ENCODE measurements around the gene GPS1. TPM values are rescaled to one million over a fixed set of nuclear protein-coding genes. Genes with fewer than 3 reads are reported as not detected.
A peak's percentile ranks its signal among the peaks of the same experiment; 100 is the strongest.
"Not testable (repeated sequence)": the region's sequence is repeated elsewhere in the genome, so short reads cannot be mapped to it uniquely, and the experiment has no call there.

The GPS1 gene
- polyA plus RNA-seq, 2 donors: 61.7 to 65.8 TPM

- 73 to 76% methylated on average over 37 to 38 of the region's 38 CpGs for WGBS, 2 donors
- H3K4me1 ChIP-seq (ENCODE audit: control insufficient read depth in 2 of 2, insufficient read depth in 2 of 2, low read length in 1 of 2): peaks cover 17 to 26% of the 10 kb centered on the region in 2 donors
- H3K27me3 ChIP-seq (ENCODE audit: control insufficient read depth in 1 of 2, insufficient read depth in 2 of 2, low read length in 2 of 2): no peaks in the 10 kb centered on the region
- peaks cover 3 to 12% of the 10 kb centered on the region in 2 donors for H3K36me3 ChIP-seq (ENCODE audit: control insufficient read depth in 2 of 2, insufficient read depth in 2 of 2, low read length in 1 of 2)
- H3K4me3 ChIP-seq (ENCODE audit: low read depth in 1 of 2, low read length in 2 of 2): no peak overlapping the region
- H3K9me3 ChIP-seq (ENCODE audit: control insufficient read depth in 2 of 2, insufficient read depth in 1 of 2, low read depth in 1 of 2, low read length in 1 of 2): no peaks in the 10 kb centered on the region
- H3K27ac ChIP-seq (ENCODE audit: low read depth in 2 of 2, low read length in 1 of 2): no peak overlapping the region
Observed at GRCh38 chr17:82033359-82034085, 18.2 kb upstream of the GPS1 start.

GRCh38 chr17:82034371-82035011 lies 17.2 kb upstream of the GPS1 start:
- WGBS, 2 donors: 81 to 84% methylated on average over 23 of the region's 23 CpGs
- H3K4me1 ChIP-seq (ENCODE audit: control insufficient read depth in 2 of 2, insufficient read depth in 2 of 2, low read length in 1 of 2): peaks cover 17 to 26% of the 10 kb centered on the region in 2 donors
- H3K4me3 ChIP-seq (ENCODE audit: low read depth in 1 of 2, low read length in 2 of 2): no peak overlapping the region
- no peaks in the 10 kb centered on the region for H3K9me3 ChIP-seq (ENCODE audit: control insufficient read depth in 2 of 2, insufficient read depth in 1 of 2, low read depth in 1 of 2, low read length in 1 of 2)
- peaks cover 3 to 5% of the 10 kb centered on the region in 2 donors for H3K36me3 ChIP-seq (ENCODE audit: control insufficient read depth in 2 of 2, insufficient read depth in 2 of 2, low read length in 1 of 2)
- H3K27me3 ChIP-seq (ENCODE audit: control insufficient read depth in 1 of 2, insufficient read depth in 2 of 2, low read length in 2 of 2): no peaks in the 10 kb centered on the region
- no peak overlapping the region for H3K27ac ChIP-seq (ENCODE audit: low read depth in 2 of 2, low read length in 1 of 2)

GRCh38 chr17:82035488-82035887 lies 16.2 kb upstream of the GPS1 start:
- Histone ChIP-seq H3K27me3 (ENCODE audit: control insufficient read depth in 1 of 2, insufficient read depth in 2 of 2, low read length in 2 of 2) (no peaks in the 10 kb centered on the region), H3K4me3 (ENCODE audit: low read depth in 1 of 2, low read length in 2 of 2) (no peak overlapping the region), H3K9me3 (ENCODE audit: control insufficient read depth in 2 of 2, insufficient read depth in 1 of 2, low read depth in 1 of 2, low read length in 1 of 2) (no peaks in the 10 kb centered on the region), H3K4me1 (ENCODE audit: control insufficient read depth in 2 of 2, insufficient read depth in 2 of 2, low read length in 1 of 2) (peaks cover 13 to 18% of the 10 kb centered on the region in 2 donors), H3K27ac (ENCODE audit: low read depth in 2 of 2, low read length in 1 of 2) (no peak overlapping the region), H3K36me3 (ENCODE audit: control insufficient read depth in 2 of 2, insufficient read depth in 2 of 2, low read length in 1 of 2) (peaks cover 3% of the 10 kb centered on the region in 2 donors)
- WGBS, 2 donors: 93% methylated on average over 8 of the region's 8 CpGs

- Histone ChIP-seq H3K36me3 (ENCODE audit: control insufficient read depth in 2 of 2, insufficient read depth in 2 of 2, low read length in 1 of 2) (peaks cover 3% of the 10 kb centered on the region in 2 donors), H3K4me3 (ENCODE audit: low read depth in 1 of 2, low read length in 2 of 2) (peak overlapping the region; percentile 48 to 61), H3K9me3 (ENCODE audit: control insufficient read depth in 2 of 2, insufficient read depth in 1 of 2, low read depth in 1 of 2, low read length in 1 of 2) (no peaks in the 10 kb centered on the region), H3K27ac (ENCODE audit: low read depth in 2 of 2, low read length in 1 of 2) (no peak overlapping the region), H3K27me3 (ENCODE audit: control insufficient read depth in 1 of 2, insufficient read depth in 2 of 2, low read length in 2 of 2) (no peaks in the 10 kb centered on the region), H3K4me1 (ENCODE audit: control insufficient read depth in 2 of 2, insufficient read depth in 2 of 2, low read length in 1 of 2) (peaks cover 13 to 18% of the 10 kb centered on the region in 2 donors)
- 80 to 81% methylated on average over 20 of the region's 20 CpGs for WGBS, 2 donors
Observed at GRCh38 chr17:82035956-82036633, 15.6 kb upstream of the GPS1 start.

GRCh38 chr17:82036634-82037091 lies 15.0 kb upstream of the GPS1 start:
- peaks cover 13 to 18% of the 10 kb centered on the region in 2 donors for H3K4me1 ChIP-seq (ENCODE audit: control insufficient read depth in 2 of 2, insufficient read depth in 2 of 2, low read length in 1 of 2)
- H3K27ac ChIP-seq (ENCODE audit: low read depth in 2 of 2, low read length in 1 of 2): peak overlapping the region; percentile 91 to 93
- peak overlapping the region; percentile 48 to 61 for H3K4me3 ChIP-seq (ENCODE audit: low read depth in 1 of 2, low read length in 2 of 2)
- H3K9me3 ChIP-seq (ENCODE audit: control insufficient read depth in 2 of 2, insufficient read depth in 1 of 2, low read depth in 1 of 2, low read length in 1 of 2): no peaks in the 10 kb centered on the region
- no peaks in the 10 kb centered on the region for H3K27me3 ChIP-seq (ENCODE audit: control insufficient read depth in 1 of 2, insufficient read depth in 2 of 2, low read length in 2 of 2)
- 18 to 29% methylated on average over 21 to 23 of the region's 23 CpGs for WGBS, 2 donors
- peaks cover 3% of the 10 kb centered on the region in 2 donors for H3K36me3 ChIP-seq (ENCODE audit: control insufficient read depth in 2 of 2, insufficient read depth in 2 of 2, low read length in 1 of 2)

- H3K9me3 ChIP-seq (ENCODE audit: control insufficient read depth in 2 of 2, insufficient read depth in 1 of 2, low read depth in 1 of 2, low read length in 1 of 2): no peaks in the 10 kb centered on the region
- H3K27ac ChIP-seq (ENCODE audit: low read depth in 2 of 2, low read length in 1 of 2): peak within 1 kb of the TSS; percentile 91 to 93
- peaks cover 3% of the 10 kb centered on the region in 2 donors for H3K36me3 ChIP-seq (ENCODE audit: control insufficient read depth in 2 of 2, insufficient read depth in 2 of 2, low read length in 1 of 2)
- 0 to 1% methylated on average over 71 to 92 of the region's 92 CpGs for WGBS, 2 donors
- H3K27me3 ChIP-seq (ENCODE audit: control insufficient read depth in 1 of 2, insufficient read depth in 2 of 2, low read length in 2 of 2): no peaks in the 10 kb centered on the region
- peak within 1 kb of the TSS; percentile 48 to 61 for H3K4me3 ChIP-seq (ENCODE audit: low read depth in 1 of 2, low read length in 2 of 2)
- peaks cover 10 to 13% of the 10 kb centered on the region in 2 donors for H3K4me1 ChIP-seq (ENCODE audit: control insufficient read depth in 2 of 2, insufficient read depth in 2 of 2, low read length in 1 of 2)
Observed at GRCh38 chr17:82037092-82037888, 14.4 kb upstream of the GPS1 start, which contains the start of gene DCXR. Gene DCXR (minus strand): TSS chr17:82037697. CDS start chr17:82037682, 15 bp downstream.

- WGBS, 2 donors: 4 to 6% methylated on average over 10 of the region's 10 CpGs
- no peaks in the 10 kb centered on the region for H3K27me3 ChIP-seq (ENCODE audit: control insufficient read depth in 1 of 2, insufficient read depth in 2 of 2, low read length in 2 of 2)
- peak overlapping the region; percentile 48 to 61 for H3K4me3 ChIP-seq (ENCODE audit: low read depth in 1 of 2, low read length in 2 of 2)
- H3K4me1 ChIP-seq (ENCODE audit: control insufficient read depth in 2 of 2, insufficient read depth in 2 of 2, low read length in 1 of 2): peaks cover 10 to 16% of the 10 kb centered on the region in 2 donors
- H3K36me3 ChIP-seq (ENCODE audit: control insufficient read depth in 2 of 2, insufficient read depth in 2 of 2, low read length in 1 of 2): peaks cover 3 to 5% of the 10 kb centered on the region in 2 donors
- H3K27ac ChIP-seq (ENCODE audit: low read depth in 2 of 2, low read length in 1 of 2): peak overlapping the region; percentile 91 to 93
- H3K9me3 ChIP-seq (ENCODE audit: control insufficient read depth in 2 of 2, insufficient read depth in 1 of 2, low read depth in 1 of 2, low read length in 1 of 2): peaks cover 0 to 5% of the 10 kb centered on the region in 2 donors
Observed at GRCh38 chr17:82037889-82038195, 13.9 kb upstream of the GPS1 start.

DNA sequence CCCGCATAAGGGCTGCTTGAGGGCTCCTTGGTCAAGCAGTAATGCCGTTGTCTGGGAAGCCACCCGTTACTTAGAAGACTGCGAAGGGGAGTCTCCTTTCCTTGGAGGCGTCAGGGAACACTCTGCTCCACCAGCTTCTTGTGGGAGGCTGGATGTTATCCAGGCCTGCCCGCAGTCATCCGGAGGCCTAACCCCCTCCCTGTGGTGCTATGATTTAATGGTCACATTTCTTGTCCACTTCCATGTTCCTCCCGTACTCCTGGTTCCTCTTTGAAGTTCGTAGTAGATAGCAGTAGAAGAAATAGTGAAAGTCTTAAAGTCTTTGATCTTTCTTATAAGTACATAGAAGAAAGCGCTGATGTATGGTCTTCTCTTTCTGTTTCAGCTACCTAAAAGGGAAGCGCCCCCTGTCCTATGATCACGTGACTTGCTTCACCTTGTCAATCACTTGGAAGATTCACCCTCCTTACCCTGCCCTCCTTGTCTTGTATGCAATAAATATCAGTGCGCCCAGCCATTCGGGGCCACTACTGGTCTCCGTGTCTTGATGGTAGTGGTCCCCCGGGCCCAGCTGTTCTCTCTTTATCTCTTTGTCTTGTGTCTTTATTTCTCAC lies 12.8 kb upstream of the GPS1 start:
- 86 to 90% methylated on average over 16 of the region's 16 CpGs for WGBS, 2 donors
- not testable (repeated sequence) for H3K9me3 ChIP-seq (ENCODE audit: control insufficient read depth in 2 of 2, insufficient read depth in 1 of 2, low read depth in 1 of 2, low read length in 1 of 2); H3K27ac ChIP-seq (ENCODE audit: low read depth in 2 of 2, low read length in 1 of 2); H3K27me3 ChIP-seq (ENCODE audit: control insufficient read depth in 1 of 2, insufficient read depth in 2 of 2, low read length in 2 of 2); H3K4me3 ChIP-seq (ENCODE audit: low read depth in 1 of 2, low read length in 2 of 2); H3K36me3 ChIP-seq (ENCODE audit: control insufficient read depth in 2 of 2, insufficient read depth in 2 of 2, low read length in 1 of 2)
- H3K4me1 ChIP-seq (ENCODE audit: control insufficient read depth in 2 of 2, insufficient read depth in 2 of 2, low read length in 1 of 2): peaks cover 10 to 16% of the 10 kb centered on the region in 2 donors
